Measurements from ENCODE around the gene MEAF6. TPM values are rescaled to one million over a fixed set of nuclear protein-coding genes. Genes with fewer than 3 reads are reported as not detected.

Gene MEAF6
- total and polyA plus RNA-seq, 2 donors (not counting 3 experiments of a cell fraction or from before 2014, with no cell fraction given): 28.0 to 62.5 TPM

- intact Hi-C loops (cut with micrococcal nuclease) (loop anchor here (2.0 kb wide), 1 partner anchor 37 kb away; no protein-coding TSS in a partner anchor), dilution Hi-C loops (cut with MboI; ENCODE audit: extremely low pct_ligation_motif_present, low sequenced_read_pairs) (no loop called here)
- H3K79me2 ChIP-seq (ENCODE audit: control insufficient read depth, insufficient read depth, low read length): peaks cover 18% of the 10 kb centered on the region
- BruUV-seq (replicated peaks): TSS peak; percentile 95
- no peaks in the 10 kb centered on the region for H4K20me1 ChIP-seq (replicated peaks; ENCODE audit: control insufficient read depth, extremely low read depth, insufficient read depth, low read length)
- ChIA-PET POLR2A (interaction anchor here (0.6 to 1.1 kb wide), 2 partner anchors 9 to 38 kb away, joined by 3 to 5 read pairs; partner anchors contain the start of gene SNIP1), CTCF (interaction anchor here (0.7 to 2.5 kb wide), 32 partner anchors 9 to 1320 kb away, joined by 3 to 26 read pairs (median 6); partner anchors contain the start of genes DNALI1 and SNIP1)
- DNase-seq (ENCODE audit: low read depth, low spot score) (no peak), FAIRE-seq (no peak)
- H3K4me1 ChIP-seq (ENCODE audit: control insufficient read depth, extremely low read depth, insufficient read depth, low read length): peaks cover 15% of the 10 kb centered on the region
- no peak for TF ChIP-seq POLR2A (IDR thresholded peaks at IDR 0.05; ENCODE audit: low read depth, low read length)
- TF ChIP-seq EZH2 (IDR thresholded peaks at IDR 0.05; ENCODE audit: borderline replicate concordance, low read depth, low read length, severe bottlenecking): no peak
- no peak for TF ChIP-seq POLR2AphosphoS5 (IDR thresholded peaks at IDR 0.05; ENCODE audit: insufficient read depth, low read depth, low read length)
- no peak for TF ChIP-seq MYC (IDR thresholded peaks at IDR 0.05; ENCODE audit: low read depth, low read length)
- TF ChIP-seq JUN (IDR thresholded peaks at IDR 0.05; ENCODE audit: borderline replicate concordance, insufficient read depth, insufficient read length, low read depth): no peak
- TF ChIP-seq GATA2 (IDR thresholded peaks at IDR 0.05; ENCODE audit: insufficient read depth, insufficient read length, low read depth, low read length): no peak
- no peak for TF ChIP-seq MAX (IDR thresholded peaks at IDR 0.05; ENCODE audit: insufficient read depth, insufficient read length)
- no peak for TF ChIP-seq FOS (IDR thresholded peaks at IDR 0.05; ENCODE audit: borderline replicate concordance, insufficient read depth, low read length)
- TF ChIP-seq CTCF (IDR thresholded peaks at IDR 0.05; ENCODE audit: extremely low read depth in 1 of 2, insufficient read depth in 1 of 2, low read depth in 1 of 2, low read length in 2 of 2): no peak
- peak overlapping the region; percentile 87 for H3K27ac ChIP-seq (ENCODE audit: insufficient read depth, low read depth, low read length)
- no peaks in the 10 kb centered on the region for H3K27me3 ChIP-seq (ENCODE audit: control insufficient read depth in 2 of 2, insufficient read depth in 2 of 2, low read length in 2 of 2)
- peaks cover 3 to 5% of the 10 kb centered on the region in 2 experiments for H3K36me3 ChIP-seq (ENCODE audit: control insufficient read depth in 2 of 2, extremely low read depth in 1 of 2, insufficient read depth in 2 of 2, low read length in 2 of 2)
- H3K4me2 ChIP-seq (ENCODE audit: insufficient read depth, low read length): peak overlapping the region; percentile 97
- no peaks in the 10 kb centered on the region for H3K9me3 ChIP-seq (replicated peaks; ENCODE audit: control insufficient read depth, insufficient read depth, low read length)
- H2AFZ ChIP-seq (ENCODE audit: low read depth, low read length): peak overlapping the region; percentile 99
- H3K9ac ChIP-seq (replicated peaks; ENCODE audit: extremely low read depth, insufficient read depth, low read length): peak overlapping the region; percentile 93
- no peaks in the 10 kb centered on the region for H3K9me1 ChIP-seq (replicated peaks; ENCODE audit: control insufficient read depth, extremely low read depth, insufficient read depth, low read length)
- H3K4me3 ChIP-seq (replicated peaks in 1 of 3; ENCODE audit: insufficient read depth in 1 of 3, low read depth in 1 of 3, low read length in 3 of 3): peak overlapping the region; percentile 72 to 81 (median 80)
Measured at GRCh38 chr1:37515185-37516034, 844 bp upstream of the MEAF6 start.

Data from endothelial cell of umbilical vein (primary cell).